Right forelimb (tissue), 1 donor: Measurements from ENCODE around the gene C10orf71.

Experiments used
- DNase-seq: peaks from one replicate; pipeline ENCODE4 v3.0.0-alpha.2; 2018

The C10orf71 gene

GRCh38 chr10:49361735-49362568 is 63.0 kb downstream of the C10orf71 start:
- no peak for DNase-seq

- no peak for DNase-seq
Measured at GRCh38 chr10:49362596-49363260, 63.8 kb downstream of the C10orf71 start.

GRCh38 chr10:49363309-49364031 is 64.5 kb downstream of the C10orf71 start:
- no peak for DNase-seq

- DNase-seq: no peak
Measured at GRCh38 chr10:49364051-49364450, 65.1 kb downstream of the C10orf71 start.

GRCh38 chr10:49364747-49365146 is 65.8 kb downstream of the C10orf71 start:
- DNase-seq: no peak

GRCh38 chr10:49365275-49365674 is 66.3 kb downstream of the C10orf71 start:
- no peak for DNase-seq

GRCh38 chr10:49365675-49366415 is 66.9 kb downstream of the C10orf71 start:
- DNase-seq: no peak

- DNase-seq: no peak
Measured at GRCh38 chr10:49366460-49366859, 67.5 kb downstream of the C10orf71 start.

GRCh38 chr10:49367600-49367999 is 68.6 kb downstream of the C10orf71 start:
- no peak for DNase-seq

GRCh38 chr10:49368256-49368655 is 69.3 kb downstream of the C10orf71 start:
- no peak for DNase-seq

- no peak for DNase-seq
Measured at GRCh38 chr10:49369216-49370162, 70.5 kb downstream of the C10orf71 start.

GRCh38 chr10:49370326-49371100 is 71.5 kb downstream of the C10orf71 start:
- DNase-seq: no peak

- DNase-seq: no peak
Measured at GRCh38 chr10:49371967-49372366, 73.0 kb downstream of the C10orf71 start.

- DNase-seq: no peak
Measured at GRCh38 chr10:49373361-49373760, 74.4 kb downstream of the C10orf71 start.

- no peak for DNase-seq
Measured at GRCh38 chr10:49374740-49375139, 75.8 kb downstream of the C10orf71 start.

- DNase-seq: no peak
Measured at GRCh38 chr10:49375611-49376010, 76.6 kb downstream of the C10orf71 start.
